GM21447 (cell line): ENCODE data around the gene GLDC.
"Not testable (repeated sequence)": the region's sequence is repeated elsewhere in the genome, so short reads cannot be mapped to it uniquely, and the experiment has no call there.

ENCODE experiments used
- ATAC-seq: cut with Tn5 transposase; IDR thresholded peaks from one replicate; pipeline ENCODE4 v1.9.1; 2021; ENCODE audit not compliant: unreplicated experiment

The GLDC gene

GRCh38 chr9:6645355-6646292 is at the start of gene GLDC:
Gene GLDC (minus strand): TSS chr9:6645729. CDS start chr9:6645499, 230 bp downstream.
- peak; percentile 93 for ATAC-seq

- no peak for ATAC-seq
Measured at GRCh38 chr9:6692881-6693361, 47.4 kb upstream of the GLDC start.

- no peak for ATAC-seq
Measured at GRCh38 chr9:6692433-6692832, 46.9 kb upstream of the GLDC start.

- not testable (repeated sequence) for ATAC-seq
Measured at GRCh38 chr9:6690675-6691070, 45.1 kb upstream of the GLDC start.

GRCh38 chr9:6689893-6690674 is 44.6 kb upstream of the GLDC start:
- no peak for ATAC-seq

GRCh38 chr9:6687180-6687579 is 41.7 kb upstream of the GLDC start:
- ATAC-seq, result no peak

- ATAC-seq, result no peak
Measured at GRCh38 chr9:6686396-6686795, 40.9 kb upstream of the GLDC start.

- no peak for ATAC-seq
Measured at GRCh38 chr9:6681957-6682501, 36.5 kb upstream of the GLDC start.

- peak; percentile 61 for ATAC-seq
Measured at GRCh38 chr9:6681147-6681956, 35.8 kb upstream of the GLDC start.

GRCh38 chr9:6680797-6681146 is 35.2 kb upstream of the GLDC start:
- peak; percentile 12 for ATAC-seq

- no peak for ATAC-seq
Measured at GRCh38 chr9:6677803-6678202, 32.3 kb upstream of the GLDC start.

GRCh38 chr9:6676254-6676921 is 30.9 kb upstream of the GLDC start:
- no peak for ATAC-seq

GRCh38 chr9:6675268-6675667 is 29.7 kb upstream of the GLDC start:
- no peak for ATAC-seq

GRCh38 chr9:6673326-6674025 is 27.9 kb upstream of the GLDC start:
- ATAC-seq, result no peak

- ATAC-seq, result no peak
Measured at GRCh38 chr9:6672118-6672517, 26.6 kb upstream of the GLDC start.

GRCh38 chr9:6671416-6671815 is 25.9 kb upstream of the GLDC start:
- no peak for ATAC-seq

- ATAC-seq, result no peak
Measured at GRCh38 chr9:6669881-6670280, 24.4 kb upstream of the GLDC start.

GRCh38 chr9:6667633-6668280 is 22.2 kb upstream of the GLDC start:
- ATAC-seq, result no peak

- ATAC-seq, result no peak
Measured at GRCh38 chr9:6667080-6667479, 21.6 kb upstream of the GLDC start.
